ENCODE measurements around the gene SART1.
"Not testable (repeated sequence)": the region's sequence is repeated elsewhere in the genome, so short reads cannot be mapped to it uniquely, and the experiment has no call there.

Gene SART1

DNA sequence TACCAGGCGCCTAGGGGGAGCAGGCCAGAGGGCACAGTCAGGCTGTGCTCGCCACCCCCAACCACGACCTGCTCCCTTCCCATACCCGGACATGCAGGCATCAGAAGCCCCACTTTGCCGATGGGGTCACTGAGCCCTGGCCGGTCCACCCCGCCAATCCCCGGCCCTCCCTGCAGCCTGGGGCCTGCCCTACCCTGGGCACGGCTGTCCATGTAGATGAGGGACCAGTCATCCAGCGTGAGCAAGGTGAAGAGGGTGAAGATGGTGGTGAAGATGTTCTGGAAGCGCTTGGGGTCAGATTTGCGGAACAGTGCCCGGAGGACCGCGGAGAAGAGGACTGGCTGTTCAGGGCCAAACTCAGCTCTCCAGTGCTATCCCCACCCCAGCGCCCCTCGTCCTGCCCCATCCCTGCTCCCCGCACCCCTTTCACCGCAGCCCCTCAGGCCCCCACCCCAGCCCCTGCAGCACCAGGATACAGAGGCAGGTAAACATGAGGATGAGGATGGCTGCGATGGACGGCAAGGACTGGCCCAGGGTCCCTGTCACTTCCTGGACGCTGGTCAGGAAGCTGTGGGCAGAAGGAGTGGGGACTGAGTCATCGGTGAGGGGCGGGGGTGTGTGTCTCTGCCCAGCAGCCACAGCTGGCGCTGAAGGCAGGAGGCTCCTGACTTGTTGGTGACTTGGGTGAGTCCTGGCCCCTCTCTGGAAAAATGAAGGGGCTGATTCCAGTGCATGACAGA, 59.3 kb downstream of the SART1 start:
- FAIRE-seq (no peak), DNase-seq (ENCODE audit: insufficient read length, low spot score) (no peak)
- TF ChIP-seq, protein P1, sequence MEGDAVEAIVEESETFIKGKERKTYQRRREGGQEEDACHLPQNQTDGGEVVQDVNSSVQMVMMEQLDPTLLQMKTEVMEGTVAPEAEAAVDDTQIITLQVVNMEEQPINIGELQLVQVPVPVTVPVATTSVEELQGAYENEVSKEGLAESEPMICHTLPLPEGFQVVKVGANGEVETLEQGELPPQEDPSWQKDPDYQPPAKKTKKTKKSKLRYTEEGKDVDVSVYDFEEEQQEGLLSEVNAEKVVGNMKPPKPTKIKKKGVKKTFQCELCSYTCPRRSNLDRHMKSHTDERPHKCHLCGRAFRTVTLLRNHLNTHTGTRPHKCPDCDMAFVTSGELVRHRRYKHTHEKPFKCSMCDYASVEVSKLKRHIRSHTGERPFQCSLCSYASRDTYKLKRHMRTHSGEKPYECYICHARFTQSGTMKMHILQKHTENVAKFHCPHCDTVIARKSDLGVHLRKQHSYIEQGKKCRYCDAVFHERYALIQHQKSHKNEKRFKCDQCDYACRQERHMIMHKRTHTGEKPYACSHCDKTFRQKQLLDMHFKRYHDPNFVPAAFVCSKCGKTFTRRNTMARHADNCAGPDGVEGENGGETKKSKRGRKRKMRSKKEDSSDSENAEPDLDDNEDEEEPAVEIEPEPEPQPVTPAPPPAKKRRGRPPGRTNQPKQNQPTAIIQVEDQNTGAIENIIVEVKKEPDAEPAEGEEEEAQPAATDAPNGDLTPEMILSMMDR (IDR thresholded peaks at IDR 0.05; ENCODE audit: insufficient read depth, missing control alignments): no peak

DNA sequence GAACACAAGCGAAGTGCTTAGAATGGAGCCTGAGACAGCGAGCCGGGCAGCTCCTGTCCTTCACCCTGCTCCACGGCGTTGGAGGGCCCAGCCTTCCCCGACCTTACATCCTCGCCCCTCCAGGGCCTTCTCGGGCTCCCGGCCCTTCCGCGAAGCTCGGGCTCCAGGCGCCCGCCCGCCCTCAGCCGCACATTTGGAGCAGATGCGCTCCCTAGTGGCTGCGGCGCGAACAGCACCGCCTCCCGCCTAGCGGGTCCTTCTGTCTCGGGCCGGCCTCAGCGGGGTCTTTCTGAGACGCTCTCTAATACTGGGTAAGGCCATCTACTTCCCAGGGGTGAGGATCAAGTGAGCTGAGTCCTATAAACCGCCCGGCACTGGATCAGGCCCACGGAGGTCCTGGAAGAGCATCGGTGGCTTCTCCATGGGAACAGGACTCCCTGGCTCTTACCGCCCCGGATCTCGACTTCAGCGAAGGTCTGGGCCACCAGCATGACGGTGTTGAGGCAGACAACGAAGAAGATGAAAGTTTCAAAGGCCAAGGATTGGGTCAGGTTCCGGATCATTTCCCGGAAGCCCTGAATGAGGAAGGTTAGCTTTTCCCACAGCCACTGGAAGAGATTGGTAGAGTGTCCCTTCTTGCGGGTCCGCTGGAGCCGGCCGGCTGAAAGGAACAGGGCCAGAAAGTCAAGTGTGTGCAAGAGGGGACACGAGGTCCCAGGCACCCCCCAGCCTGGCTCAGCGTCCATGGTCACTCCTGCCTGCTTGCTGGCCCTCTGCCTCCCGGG, 61.1 kb downstream of the SART1 start:
- peak; percentile 90 for DNase-seq (ENCODE audit: insufficient read length, low spot score)
- no peak for FAIRE-seq
- TF ChIP-seq, protein P1 (IDR thresholded peaks at IDR 0.05; ENCODE audit: insufficient read depth, missing control alignments): peak; percentile 83

DNA sequence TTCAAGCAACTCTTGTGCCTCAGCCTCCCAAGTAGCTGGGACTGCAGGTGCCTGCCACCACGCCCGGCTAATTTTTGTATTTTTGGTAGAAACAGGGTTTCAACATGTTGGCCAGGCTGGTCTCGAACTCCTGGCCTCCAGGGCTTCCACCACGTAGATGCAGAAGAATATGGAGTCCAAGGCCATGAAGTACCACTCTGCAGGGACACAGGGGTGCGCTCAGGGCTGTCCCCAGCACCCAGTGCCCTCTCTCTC, 61.6 kb downstream of the SART1 start:
- not testable (repeated sequence) for DNase-seq (ENCODE audit: insufficient read length, low spot score); FAIRE-seq

DNA sequence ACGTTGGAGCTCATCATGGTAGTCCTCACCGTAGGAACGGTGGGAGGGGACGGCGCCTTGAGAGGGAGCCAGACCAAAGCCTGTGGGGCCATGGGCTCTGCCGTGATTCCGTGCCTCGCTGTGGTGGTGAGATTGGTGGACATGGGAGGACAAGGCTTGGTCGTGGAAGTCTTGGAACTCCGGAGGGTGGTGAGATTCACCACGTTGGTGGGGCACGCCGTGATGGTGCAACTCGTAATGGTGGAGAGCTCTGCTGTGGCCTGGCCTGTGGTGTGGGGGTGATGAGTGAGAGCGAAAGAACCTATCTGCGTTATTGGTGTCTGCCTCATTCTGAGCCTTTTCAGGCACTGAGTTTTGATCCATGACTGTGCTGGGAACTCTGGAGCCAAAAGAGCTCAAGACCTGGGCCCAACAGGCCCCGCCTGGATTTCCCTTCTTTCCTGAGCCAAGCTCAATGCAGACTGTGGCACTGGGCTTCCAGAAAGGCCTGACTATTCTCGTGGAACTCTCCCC, 64.5 kb downstream of the SART1 start, which contains the start of gene CATSPER1:
Gene CATSPER1, minus strand, starts transcription at position 463 of the 513 bp plus-strand sequence. Its CDS starts 100 bp downstream, at position 363.
- FAIRE-seq: no peak
- no peak for DNase-seq (ENCODE audit: insufficient read length, low spot score)
- TF ChIP-seq, protein P1 (IDR thresholded peaks at IDR 0.05; ENCODE audit: insufficient read depth, missing control alignments): no peak

Measured in D721Med (cell line).